SJCRH30 (cell line): Measurements from ENCODE around the gene SLC2A13. TPM values are rescaled to one million over a fixed set of nuclear protein-coding genes. Genes with fewer than 3 reads are reported as not detected.

ENCODE experiments used
- DNase-seq, 2 experiments: peaks; one replicate each; pipeline ENCODE4 v3.0.0-alpha.2; 2015 to 2020
- H3K27ac ChIP-seq: fragments of 250-450 bp; sonication (Bioruptor Pico); 2 replicates; pipeline ENCODE4 v1.5.1; 2020; ENCODE audit warnings: mild to moderate bottlenecking, moderate library complexity
- H3K27me3 ChIP-seq: fragments of 250-450 bp; sonication (Bioruptor Pico); 2 replicates; pipeline ENCODE4 v1.5.1; 2020; ENCODE audit warnings: mild to moderate bottlenecking, moderate library complexity
- H3K36me3 ChIP-seq: fragments of 250-450 bp; sonication (Bioruptor Pico); 2 replicates; pipeline ENCODE4 v1.5.1; 2020; ENCODE audit warnings: mild to moderate bottlenecking, moderate library complexity
- H3K4me1 ChIP-seq: fragments of 250-450 bp; sonication (Bioruptor Pico); 2 replicates; pipeline ENCODE4 v1.5.1; 2020; ENCODE audit warnings: mild to moderate bottlenecking, moderate library complexity
- H3K4me3 ChIP-seq: fragments of 250-450 bp; sonication (Bioruptor Pico); 2 replicates; pipeline ENCODE4 v1.5.1; 2020; ENCODE audit warnings: mild to moderate bottlenecking, moderate library complexity
- H3K9me3 ChIP-seq: fragments of 250-450 bp; sonication (Bioruptor Pico); replicated peaks from 2 replicates; pipeline ENCODE4 v1.5.1; 2020; ENCODE audit warnings: mild to moderate bottlenecking, moderate library complexity
- total RNA-seq: library from RNA; depleted of rRNA; stranded (reverse); fragments of >200 nt; shearing (Covaris generic); gene quantifications from 2 replicates; pipeline ENCODE4 v1.2.3, GENCODE V29; 2014

Gene SLC2A13
- total RNA-seq, 1 experiment from 2014 or later: 11.1 TPM

- no peaks in the 10 kb centered on the region for H3K36me3 ChIP-seq
- H3K4me1 ChIP-seq: no peaks in the 10 kb centered on the region
- no peaks in the 10 kb centered on the region for H3K27me3 ChIP-seq
- H3K4me3 ChIP-seq: no peak overlapping the region
- DNase-seq: no peak
- H3K27ac ChIP-seq: no peak overlapping the region
- 0 out of 2 replicates have a peak, but pooled peaks cover 2% of the 10 kb centered on the region for H3K9me3 ChIP-seq
Observed at GRCh38 chr12:40117818-40118217, 11.9 kb upstream of the SLC2A13 start.

- no peak overlapping the region for H3K27ac ChIP-seq
- H3K4me3 ChIP-seq: no peak overlapping the region
- no peaks in the 10 kb centered on the region for H3K27me3 ChIP-seq
- no peak for DNase-seq
- no peaks in the 10 kb centered on the region for H3K4me1 ChIP-seq
- no peaks in the 10 kb centered on the region for H3K36me3 ChIP-seq
- H3K9me3 ChIP-seq: no peaks in the 10 kb centered on the region
Observed at GRCh38 chr12:40110586-40110985, 4.7 kb upstream of the SLC2A13 start.

- Histone ChIP-seq H3K36me3 (no peaks in the 10 kb centered on the region), H3K27me3 (no peaks in the 10 kb centered on the region), H3K27ac (no peak overlapping the region), H3K4me3 (no peak overlapping the region), H3K9me3 (no peaks in the 10 kb centered on the region), H3K4me1 (0 out of 2 replicates have a peak, but pooled peaks cover 2% of the 10 kb centered on the region)
- DNase-seq: peak in 1 of 2 experiments; percentile 20
Observed at GRCh38 chr12:40107803-40108620, 2.1 kb upstream of the SLC2A13 start.

GRCh38 chr12:40107098-40107802 lies 1.4 kb upstream of the SLC2A13 start:
- DNase-seq: peak; percentile 78 to 86
- peak overlapping the region; percentile 84 for H3K4me3 ChIP-seq
- 0 out of 2 replicates have a peak, but pooled peaks cover 2% of the 10 kb centered on the region for H3K4me1 ChIP-seq
- H3K27ac ChIP-seq: no peak overlapping the region
- H3K36me3 ChIP-seq: no peaks in the 10 kb centered on the region
- H3K9me3 ChIP-seq: no peaks in the 10 kb centered on the region
- H3K27me3 ChIP-seq: no peaks in the 10 kb centered on the region

- H3K4me3 ChIP-seq: peak overlapping the region; percentile 84
Observed at GRCh38 chr12:40106655-40107054, 774 bp upstream of the SLC2A13 start.

GRCh38 chr12:40106202-40106533 lies 287 bp upstream of the SLC2A13 start:
- Histone ChIP-seq H3K36me3 (no peaks in the 10 kb centered on the region), H3K9me3 (no peaks in the 10 kb centered on the region), H3K27me3 (no peaks in the 10 kb centered on the region), H3K4me1 (0 out of 2 replicates have a peak, but pooled peaks cover 2% of the 10 kb centered on the region), H3K27ac (no peak overlapping the region), H3K4me3 (peak overlapping the region; percentile 84)
- no peak for DNase-seq

More at GRCh38 chr12:40106655-40107054, 774 bp upstream of the SLC2A13 start:
- DNase-seq: peak in 1 of 2 experiments; percentile 39
- Histone ChIP-seq H3K4me1 (0 out of 2 replicates have a peak, but pooled peaks cover 2% of the 10 kb centered on the region), H3K9me3 (no peaks in the 10 kb centered on the region), H3K27me3 (no peaks in the 10 kb centered on the region), H3K27ac (no peak overlapping the region), H3K36me3 (no peaks in the 10 kb centered on the region)

- H3K4me1 ChIP-seq: 0 out of 2 replicates have a peak, but pooled peaks cover 2% of the 10 kb centered on the region
- H3K9me3 ChIP-seq: no peaks in the 10 kb centered on the region
- DNase-seq: no peak
- H3K27me3 ChIP-seq: no peaks in the 10 kb centered on the region
- no peaks in the 10 kb centered on the region for H3K36me3 ChIP-seq
- no peak overlapping the region; the same call in 1 of the 2 replicates for H3K27ac ChIP-seq
- peak overlapping the region; percentile 84 for H3K4me3 ChIP-seq
Observed at GRCh38 chr12:40105265-40105514, 691 bp downstream of the SLC2A13 start.

- H3K27me3 ChIP-seq: no peaks in the 10 kb centered on the region
- DNase-seq: no peak
- H3K4me3 ChIP-seq: peak overlapping the region; percentile 84
- H3K27ac ChIP-seq: no peak overlapping the region; the same call in 1 of the 2 replicates
- no peaks in the 10 kb centered on the region for H3K9me3 ChIP-seq
- H3K36me3 ChIP-seq: no peaks in the 10 kb centered on the region
- H3K4me1 ChIP-seq: 0 out of 2 replicates have a peak, but pooled peaks cover 2% of the 10 kb centered on the region
Observed at GRCh38 chr12:40104461-40105264, 1.2 kb downstream of the SLC2A13 start.

- H3K4me1 ChIP-seq: 0 out of 2 replicates have a peak, but pooled peaks cover 2% of the 10 kb centered on the region
- no peak for DNase-seq
Observed at GRCh38 chr12:40103043-40103442, 2.8 kb downstream of the SLC2A13 start.

GRCh38 chr12:40101747-40102146 lies 4.1 kb downstream of the SLC2A13 start:
- 0 out of 2 replicates have a peak, but pooled peaks cover 2% of the 10 kb centered on the region for H3K4me1 ChIP-seq
- H3K9me3 ChIP-seq: no peaks in the 10 kb centered on the region
- no peak overlapping the region for H3K27ac ChIP-seq
- DNase-seq: no peak
- H3K4me3 ChIP-seq: no peak overlapping the region
- no peaks in the 10 kb centered on the region for H3K36me3 ChIP-seq
- no peaks in the 10 kb centered on the region for H3K27me3 ChIP-seq

More at GRCh38 chr12:40103043-40103442, 2.8 kb downstream of the SLC2A13 start:
- Histone ChIP-seq H3K36me3 (no peaks in the 10 kb centered on the region), H3K27ac (no peak overlapping the region), H3K4me3 (no peak overlapping the region), H3K9me3 (no peaks in the 10 kb centered on the region), H3K27me3 (no peaks in the 10 kb centered on the region)

GRCh38 chr12:40099423-40099853 lies 6.4 kb downstream of the SLC2A13 start:
- no peaks in the 10 kb centered on the region for H3K9me3 ChIP-seq
- no peaks in the 10 kb centered on the region for H3K27me3 ChIP-seq
- no peak overlapping the region for H3K4me3 ChIP-seq
- H3K36me3 ChIP-seq: no peaks in the 10 kb centered on the region
- no peak overlapping the region for H3K27ac ChIP-seq
- 0 out of 2 replicates have a peak, but pooled peaks cover 6% of the 10 kb centered on the region for H3K4me1 ChIP-seq
- DNase-seq: no peak

GRCh38 chr12:40098406-40099145 lies 7.3 kb downstream of the SLC2A13 start:
- 0 out of 2 replicates have a peak, but pooled peaks cover 3% of the 10 kb centered on the region for H3K4me1 ChIP-seq
- H3K4me3 ChIP-seq: no peak overlapping the region
- no peak overlapping the region for H3K27ac ChIP-seq
- DNase-seq: no peak
- no peaks in the 10 kb centered on the region for H3K36me3 ChIP-seq
- no peaks in the 10 kb centered on the region for H3K27me3 ChIP-seq
- H3K9me3 ChIP-seq: no peaks in the 10 kb centered on the region

- Histone ChIP-seq H3K9me3 (no peaks in the 10 kb centered on the region), H3K36me3 (no peaks in the 10 kb centered on the region)
- no peak for DNase-seq
Observed at GRCh38 chr12:40093512-40093911, 12.4 kb downstream of the SLC2A13 start.

GRCh38 chr12:40086471-40086870 lies 19.4 kb downstream of the SLC2A13 start:
- no peak for DNase-seq
- Histone ChIP-seq H3K36me3 (no peaks in the 10 kb centered on the region), H3K9me3 (no peaks in the 10 kb centered on the region), H3K27ac (no peak overlapping the region), H3K4me3 (no peak overlapping the region), H3K27me3 (no peaks in the 10 kb centered on the region), H3K4me1 (no peaks in the 10 kb centered on the region)

More at GRCh38 chr12:40093512-40093911, 12.4 kb downstream of the SLC2A13 start:
- Histone ChIP-seq H3K27me3 (no peaks in the 10 kb centered on the region), H3K4me1 (0 out of 2 replicates have a peak, but pooled peaks cover 3% of the 10 kb centered on the region), H3K4me3 (no peak overlapping the region), H3K27ac (no peak overlapping the region)
